ENCODE results near the gene MDM2. TPM values are rescaled to one million over a fixed set of nuclear protein-coding genes. Genes with fewer than 3 reads are reported as not detected.
A peak's percentile ranks its signal among the peaks of the same experiment; 100 is the strongest.

Gene MDM2
- total and polyA plus RNA-seq, 2 of the 13 experiments (the other 11 are each of a cell fraction or from before 2014, with no cell fraction given), result 29.3 to 314 TPM

DNA sequence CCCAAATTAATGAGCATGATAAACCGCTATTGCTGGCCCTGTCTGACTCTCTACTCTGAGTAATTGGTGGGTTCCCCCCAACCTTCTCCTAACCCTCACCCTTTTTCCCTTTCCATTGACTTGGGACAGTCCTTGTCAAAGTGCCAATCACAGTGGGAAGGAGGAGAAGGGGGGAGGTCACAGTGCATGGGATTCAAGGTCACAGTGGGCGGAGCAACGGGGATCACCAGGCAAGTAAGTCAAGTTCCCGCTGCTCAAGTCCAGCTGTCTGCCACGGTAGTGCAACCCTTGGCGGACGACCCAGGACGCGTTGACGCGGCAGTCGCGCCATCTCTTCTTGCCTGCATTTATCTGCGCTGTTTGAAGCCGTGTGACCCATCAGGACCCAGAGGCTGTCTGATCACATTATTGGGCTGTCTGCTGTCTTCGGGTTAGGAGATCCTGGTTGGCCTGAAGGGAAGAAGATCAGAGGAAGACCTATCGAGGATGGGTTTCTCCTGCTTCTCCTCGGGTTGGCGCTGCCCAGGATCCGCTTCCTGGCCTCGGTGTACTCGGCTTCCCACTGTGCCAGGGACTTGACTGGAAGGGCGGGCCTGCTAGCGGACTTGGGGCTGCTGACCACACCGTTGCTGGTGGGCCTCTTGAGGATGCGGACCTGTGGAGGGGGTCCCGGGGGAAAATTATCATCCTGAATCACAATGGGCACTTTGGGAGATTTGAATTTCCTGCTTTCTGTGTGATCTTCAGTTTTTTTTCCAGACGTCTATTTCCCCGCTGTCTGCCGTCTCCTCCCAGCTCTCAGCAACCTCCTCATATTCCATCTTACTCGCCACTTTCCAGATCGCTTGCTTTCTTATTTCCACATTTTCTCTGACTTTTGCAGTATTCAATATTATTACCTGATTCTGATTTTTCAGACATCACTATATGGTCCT lies 3.1 kb upstream of the MDM2 start (continued):
- TF ChIP-seq, protein P1, sequence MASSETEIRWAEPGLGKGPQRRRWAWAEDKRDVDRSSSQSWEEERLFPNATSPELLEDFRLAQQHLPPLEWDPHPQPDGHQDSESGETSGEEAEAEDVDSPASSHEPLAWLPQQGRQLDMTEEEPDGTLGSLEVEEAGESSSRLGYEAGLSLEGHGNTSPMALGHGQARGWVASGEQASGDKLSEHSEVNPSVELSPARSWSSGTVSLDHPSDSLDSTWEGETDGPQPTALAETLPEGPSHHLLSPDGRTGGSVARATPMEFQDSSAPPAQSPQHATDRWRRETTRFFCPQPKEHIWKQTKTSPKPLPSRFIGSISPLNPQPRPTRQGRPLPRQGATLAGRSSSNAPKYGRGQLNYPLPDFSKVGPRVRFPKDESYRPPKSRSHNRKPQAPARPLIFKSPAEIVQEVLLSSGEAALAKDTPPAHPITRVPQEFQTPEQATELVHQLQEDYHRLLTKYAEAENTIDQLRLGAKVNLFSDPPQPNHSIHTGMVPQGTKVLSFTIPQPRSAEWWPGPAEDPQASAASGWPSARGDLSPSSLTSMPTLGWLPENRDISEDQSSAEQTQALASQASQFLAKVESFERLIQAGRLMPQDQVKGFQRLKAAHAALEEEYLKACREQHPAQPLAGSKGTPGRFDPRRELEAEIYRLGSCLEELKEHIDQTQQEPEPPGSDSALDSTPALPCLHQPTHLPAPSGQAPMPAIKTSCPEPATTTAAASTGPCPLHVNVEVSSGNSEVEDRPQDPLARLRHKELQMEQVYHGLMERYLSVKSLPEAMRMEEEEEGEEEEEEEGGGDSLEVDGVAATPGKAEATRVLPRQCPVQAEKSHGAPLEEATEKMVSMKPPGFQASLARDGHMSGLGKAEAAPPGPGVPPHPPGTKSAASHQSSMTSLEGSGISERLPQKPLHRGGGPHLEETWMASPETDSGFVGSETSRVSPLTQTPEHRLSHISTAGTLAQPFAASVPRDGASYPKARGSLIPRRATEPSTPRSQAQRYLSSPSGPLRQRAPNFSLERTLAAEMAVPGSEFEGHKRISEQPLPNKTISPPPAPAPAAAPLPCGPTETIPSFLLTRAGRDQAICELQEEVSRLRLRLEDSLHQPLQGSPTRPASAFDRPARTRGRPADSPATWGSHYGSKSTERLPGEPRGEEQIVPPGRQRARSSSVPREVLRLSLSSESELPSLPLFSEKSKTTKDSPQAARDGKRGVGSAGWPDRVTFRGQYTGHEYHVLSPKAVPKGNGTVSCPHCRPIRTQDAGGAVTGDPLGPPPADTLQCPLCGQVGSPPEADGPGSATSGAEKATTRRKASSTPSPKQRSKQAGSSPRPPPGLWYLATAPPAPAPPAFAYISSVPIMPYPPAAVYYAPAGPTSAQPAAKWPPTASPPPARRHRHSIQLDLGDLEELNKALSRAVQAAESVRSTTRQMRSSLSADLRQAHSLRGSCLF (CRISPR knock-in tag; IDR thresholded peaks at IDR 0.05; ENCODE audit: borderline replicate concordance), result no peak
- TF ChIP-seq, protein P2, sequence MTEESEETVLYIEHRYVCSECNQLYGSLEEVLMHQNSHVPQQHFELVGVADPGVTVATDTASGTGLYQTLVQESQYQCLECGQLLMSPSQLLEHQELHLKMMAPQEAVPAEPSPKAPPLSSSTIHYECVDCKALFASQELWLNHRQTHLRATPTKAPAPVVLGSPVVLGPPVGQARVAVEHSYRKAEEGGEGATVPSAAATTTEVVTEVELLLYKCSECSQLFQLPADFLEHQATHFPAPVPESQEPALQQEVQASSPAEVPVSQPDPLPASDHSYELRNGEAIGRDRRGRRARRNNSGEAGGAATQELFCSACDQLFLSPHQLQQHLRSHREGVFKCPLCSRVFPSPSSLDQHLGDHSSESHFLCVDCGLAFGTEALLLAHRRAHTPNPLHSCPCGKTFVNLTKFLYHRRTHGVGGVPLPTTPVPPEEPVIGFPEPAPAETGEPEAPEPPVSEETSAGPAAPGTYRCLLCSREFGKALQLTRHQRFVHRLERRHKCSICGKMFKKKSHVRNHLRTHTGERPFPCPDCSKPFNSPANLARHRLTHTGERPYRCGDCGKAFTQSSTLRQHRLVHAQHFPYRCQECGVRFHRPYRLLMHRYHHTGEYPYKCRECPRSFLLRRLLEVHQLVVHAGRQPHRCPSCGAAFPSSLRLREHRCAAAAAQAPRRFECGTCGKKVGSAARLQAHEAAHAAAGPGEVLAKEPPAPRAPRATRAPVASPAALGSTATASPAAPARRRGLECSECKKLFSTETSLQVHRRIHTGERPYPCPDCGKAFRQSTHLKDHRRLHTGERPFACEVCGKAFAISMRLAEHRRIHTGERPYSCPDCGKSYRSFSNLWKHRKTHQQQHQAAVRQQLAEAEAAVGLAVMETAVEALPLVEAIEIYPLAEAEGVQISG (CRISPR knock-in tag; IDR thresholded peaks at IDR 0.05), result peak; percentile 85
- peak; percentile 64 for TF ChIP-seq FOXO1 (CRISPR knock-in tag; IDR thresholded peaks at IDR 0.05)
- peak; percentile 82; the same call in 1 of the 2 replicates for TF ChIP-seq SMAD9 (CRISPR knock-in tag; IDR thresholded peaks at IDR 0.05)
- TF ChIP-seq, protein P3, sequence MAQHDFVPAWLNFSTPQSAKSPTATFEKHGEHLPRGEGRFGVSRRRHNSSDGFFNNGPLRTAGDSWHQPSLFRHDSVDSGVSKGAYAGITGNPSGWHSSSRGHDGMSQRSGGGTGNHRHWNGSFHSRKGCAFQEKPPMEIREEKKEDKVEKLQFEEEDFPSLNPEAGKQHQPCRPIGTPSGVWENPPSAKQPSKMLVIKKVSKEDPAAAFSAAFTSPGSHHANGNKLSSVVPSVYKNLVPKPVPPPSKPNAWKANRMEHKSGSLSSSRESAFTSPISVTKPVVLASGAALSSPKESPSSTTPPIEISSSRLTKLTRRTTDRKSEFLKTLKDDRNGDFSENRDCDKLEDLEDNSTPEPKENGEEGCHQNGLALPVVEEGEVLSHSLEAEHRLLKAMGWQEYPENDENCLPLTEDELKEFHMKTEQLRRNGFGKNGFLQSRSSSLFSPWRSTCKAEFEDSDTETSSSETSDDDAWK (CRISPR knock-in tag; IDR thresholded peaks at IDR 0.05), result no peak
- TF ChIP-seq, protein P4, sequence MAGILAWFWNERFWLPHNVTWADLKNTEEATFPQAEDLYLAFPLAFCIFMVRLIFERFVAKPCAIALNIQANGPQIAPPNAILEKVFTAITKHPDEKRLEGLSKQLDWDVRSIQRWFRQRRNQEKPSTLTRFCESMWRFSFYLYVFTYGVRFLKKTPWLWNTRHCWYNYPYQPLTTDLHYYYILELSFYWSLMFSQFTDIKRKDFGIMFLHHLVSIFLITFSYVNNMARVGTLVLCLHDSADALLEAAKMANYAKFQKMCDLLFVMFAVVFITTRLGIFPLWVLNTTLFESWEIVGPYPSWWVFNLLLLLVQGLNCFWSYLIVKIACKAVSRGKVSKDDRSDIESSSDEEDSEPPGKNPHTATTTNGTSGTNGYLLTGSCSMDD (CRISPR knock-in tag; IDR thresholded peaks at IDR 0.05), result no peak
- TF ChIP-seq KLF13 (CRISPR knock-in tag; IDR thresholded peaks at IDR 0.05), result no peak
- peak; percentile 89 for TF ChIP-seq RXRB (CRISPR knock-in tag; IDR thresholded peaks at IDR 0.05; ENCODE audit: borderline replicate concordance)
- TF ChIP-seq, protein P5, sequence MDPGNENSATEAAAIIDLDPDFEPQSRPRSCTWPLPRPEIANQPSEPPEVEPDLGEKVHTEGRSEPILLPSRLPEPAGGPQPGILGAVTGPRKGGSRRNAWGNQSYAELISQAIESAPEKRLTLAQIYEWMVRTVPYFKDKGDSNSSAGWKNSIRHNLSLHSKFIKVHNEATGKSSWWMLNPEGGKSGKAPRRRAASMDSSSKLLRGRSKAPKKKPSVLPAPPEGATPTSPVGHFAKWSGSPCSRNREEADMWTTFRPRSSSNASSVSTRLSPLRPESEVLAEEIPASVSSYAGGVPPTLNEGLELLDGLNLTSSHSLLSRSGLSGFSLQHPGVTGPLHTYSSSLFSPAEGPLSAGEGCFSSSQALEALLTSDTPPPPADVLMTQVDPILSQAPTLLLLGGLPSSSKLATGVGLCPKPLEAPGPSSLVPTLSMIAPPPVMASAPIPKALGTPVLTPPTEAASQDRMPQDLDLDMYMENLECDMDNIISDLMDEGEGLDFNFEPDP (CRISPR knock-in tag; conservative IDR thresholded peaks at IDR 0.05), result no peak
- TF ChIP-seq REPIN1 (CRISPR knock-in tag; IDR thresholded peaks at IDR 0.05; ENCODE audit: borderline replicate concordance, low read depth), result peak; percentile 58
- peak; percentile 73; the same call in 1 of the 2 replicates for TF ChIP-seq KLF6 (CRISPR knock-in tag; IDR thresholded peaks at IDR 0.05)
- peak; percentile 90 for TF ChIP-seq NAIF1 (CRISPR knock-in tag; IDR thresholded peaks at IDR 0.05; ENCODE audit: borderline replicate concordance)
- no peak for TF ChIP-seq HOXA9 (CRISPR knock-in tag; IDR thresholded peaks at IDR 0.05; ENCODE audit: borderline replicate concordance)
- no peak for TF ChIP-seq ZNF83 (CRISPR knock-in tag; IDR thresholded peaks at IDR 0.05; ENCODE audit: borderline replicate concordance)
- peak; percentile 75 for TF ChIP-seq ZKSCAN8 (CRISPR knock-in tag; IDR thresholded peaks at IDR 0.05; ENCODE audit: borderline replicate concordance)
- no peak for TF ChIP-seq NR1H2 (CRISPR knock-in tag; IDR thresholded peaks at IDR 0.05; ENCODE audit: borderline replicate concordance, low read depth)

Measured in HepG2 (cell line).